Stimulated activated CD8-positive, alpha-beta memory T cell treated with anti-CD3 and anti-CD28 coated beads, Interleukin-4, amount 100 ng/mL, for 1 hour (primary cell): ENCODE results near the gene USP17L5.
"Not testable (repeated sequence)": the region's sequence is repeated elsewhere in the genome, so short reads cannot be mapped to it uniquely, and the experiment has no call there.

ENCODE experiments used
- DNase-seq, 2 donors: peaks; one replicate each; pipeline ENCODE4 v3.0.0-alpha.2; 2020; ENCODE audit warnings: low read depth in 2 of 2, low spot score in 1 of 2

The USP17L5 gene, protein sequence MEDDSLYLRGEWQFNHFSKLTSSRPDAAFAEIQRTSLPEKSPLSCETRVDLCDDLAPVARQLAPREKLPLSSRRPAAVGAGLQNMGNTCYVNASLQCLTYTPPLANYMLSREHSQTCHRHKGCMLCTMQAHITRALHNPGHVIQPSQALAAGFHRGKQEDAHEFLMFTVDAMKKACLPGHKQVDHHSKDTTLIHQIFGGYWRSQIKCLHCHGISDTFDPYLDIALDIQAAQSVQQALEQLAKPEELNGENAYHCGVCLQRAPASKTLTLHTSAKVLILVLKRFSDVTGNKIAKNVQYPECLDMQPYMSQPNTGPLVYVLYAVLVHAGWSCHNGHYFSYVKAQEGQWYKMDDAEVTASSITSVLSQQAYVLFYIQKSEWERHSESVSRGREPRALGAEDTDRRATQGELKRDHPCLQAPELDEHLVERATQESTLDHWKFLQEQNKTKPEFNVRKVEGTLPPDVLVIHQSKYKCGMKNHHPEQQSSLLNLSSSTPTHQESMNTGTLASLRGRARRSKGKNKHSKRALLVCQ

DNA sequence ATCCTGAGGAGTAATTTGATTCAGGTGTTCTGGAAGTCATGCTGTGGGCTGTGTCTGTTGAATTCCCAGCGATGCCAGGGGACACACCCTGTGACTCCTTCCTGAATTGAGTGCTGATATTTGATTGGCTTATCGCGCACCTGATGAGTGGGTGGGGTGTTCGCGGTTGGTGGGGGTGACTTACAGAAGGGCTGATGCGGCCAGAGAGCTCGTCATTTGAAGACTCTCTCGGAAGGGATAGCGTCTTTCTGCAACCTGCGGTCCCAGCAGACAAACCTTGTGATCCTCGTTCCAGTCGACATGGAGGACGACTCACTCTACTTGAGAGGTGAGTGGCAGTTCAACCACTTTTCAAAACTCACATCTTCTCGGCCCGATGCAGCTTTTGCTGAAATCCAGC, at the start of gene USP17L5:
USP17L5 (plus strand) TSS at position 301 of the 400 bp plus-strand sequence; CDS start at position 301, 0 bp downstream.
- not testable (repeated sequence) for DNase-seq

DNA sequence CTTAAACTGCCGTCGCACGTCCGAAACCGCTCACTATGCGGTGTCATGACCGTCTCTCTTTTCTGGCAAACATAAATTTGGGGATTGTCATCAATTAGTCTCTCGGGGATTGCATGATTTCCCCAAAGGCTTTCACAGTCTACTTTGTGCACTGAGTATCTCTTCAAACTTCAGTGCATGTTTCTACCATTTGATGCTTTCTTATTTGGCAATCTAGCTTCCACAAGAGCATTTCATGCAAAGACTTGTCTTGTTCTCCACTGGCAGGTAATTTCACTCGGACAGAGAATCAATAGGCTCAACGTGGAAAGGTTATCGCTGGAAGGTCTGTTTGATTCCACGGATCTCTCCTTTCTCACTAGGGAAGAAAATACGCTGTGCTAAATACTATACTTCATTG, 15.0 kb upstream of the USP17L5 start:
- not testable (repeated sequence) for DNase-seq

DNA sequence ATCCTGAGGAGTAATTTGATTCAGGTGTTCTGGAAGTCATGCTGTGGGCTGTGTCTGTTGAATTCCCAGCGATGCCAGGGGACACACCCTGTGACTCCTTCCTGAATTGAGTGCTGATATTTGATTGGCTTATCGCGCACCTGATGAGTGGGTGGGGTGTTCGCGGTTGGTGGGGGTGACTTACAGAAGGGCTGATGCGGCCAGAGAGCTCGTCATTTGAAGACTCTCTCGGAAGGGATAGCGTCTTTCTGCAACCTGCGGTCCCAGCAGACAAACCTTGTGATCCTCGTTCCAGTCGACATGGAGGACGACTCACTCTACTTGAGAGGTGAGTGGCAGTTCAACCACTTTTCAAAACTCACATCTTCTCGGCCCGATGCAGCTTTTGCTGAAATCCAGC, 14.3 kb upstream of the USP17L5 start, which contains the start of gene USP17L24:
USP17L24 (plus strand) TSS at position 301 of the 400 bp plus-strand sequence; CDS start at position 301, 0 bp downstream.
- not testable (repeated sequence) for DNase-seq

DNA sequence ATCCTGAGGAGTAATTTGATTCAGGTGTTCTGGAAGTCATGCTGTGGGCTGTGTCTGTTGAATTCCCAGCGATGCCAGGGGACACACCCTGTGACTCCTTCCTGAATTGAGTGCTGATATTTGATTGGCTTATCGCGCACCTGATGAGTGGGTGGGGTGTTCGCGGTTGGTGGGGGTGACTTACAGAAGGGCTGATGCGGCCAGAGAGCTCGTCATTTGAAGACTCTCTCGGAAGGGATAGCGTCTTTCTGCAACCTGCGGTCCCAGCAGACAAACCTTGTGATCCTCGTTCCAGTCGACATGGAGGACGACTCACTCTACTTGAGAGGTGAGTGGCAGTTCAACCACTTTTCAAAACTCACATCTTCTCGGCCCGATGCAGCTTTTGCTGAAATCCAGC, 9.6 kb upstream of the USP17L5 start, which contains the start of gene USP17L25:
USP17L25 (plus strand) TSS at position 301 of the 400 bp plus-strand sequence; CDS start at position 301, 0 bp downstream.
- not testable (repeated sequence) for DNase-seq

DNA sequence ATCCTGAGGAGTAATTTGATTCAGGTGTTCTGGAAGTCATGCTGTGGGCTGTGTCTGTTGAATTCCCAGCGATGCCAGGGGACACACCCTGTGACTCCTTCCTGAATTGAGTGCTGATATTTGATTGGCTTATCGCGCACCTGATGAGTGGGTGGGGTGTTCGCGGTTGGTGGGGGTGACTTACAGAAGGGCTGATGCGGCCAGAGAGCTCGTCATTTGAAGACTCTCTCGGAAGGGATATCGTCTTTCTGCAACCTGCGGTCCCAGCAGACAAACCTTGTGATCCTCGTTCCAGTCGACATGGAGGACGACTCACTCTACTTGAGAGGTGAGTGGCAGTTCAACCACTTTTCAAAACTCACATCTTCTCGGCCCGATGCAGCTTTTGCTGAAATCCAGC, 4.8 kb upstream of the USP17L5 start, which contains the start of gene USP17L26:
USP17L26 (plus strand) TSS at position 301 of the 400 bp plus-strand sequence; CDS start at position 301, 0 bp downstream.
- not testable (repeated sequence) for DNase-seq

DNA sequence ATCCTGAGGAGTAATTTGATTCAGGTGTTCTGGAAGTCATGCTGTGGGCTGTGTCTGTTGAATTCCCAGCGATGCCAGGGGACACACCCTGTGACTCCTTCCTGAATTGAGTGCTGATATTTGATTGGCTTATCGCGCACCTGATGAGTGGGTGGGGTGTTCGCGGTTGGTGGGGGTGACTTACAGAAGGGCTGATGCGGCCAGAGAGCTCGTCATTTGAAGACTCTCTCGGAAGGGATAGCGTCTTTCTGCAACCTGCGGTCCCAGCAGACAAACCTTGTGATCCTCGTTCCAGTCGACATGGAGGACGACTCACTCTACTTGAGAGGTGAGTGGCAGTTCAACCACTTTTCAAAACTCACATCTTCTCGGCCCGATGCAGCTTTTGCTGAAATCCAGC, 4.6 kb downstream of the USP17L5 start, which contains the start of gene USP17L27:
USP17L27 (plus strand) TSS at position 301 of the 400 bp plus-strand sequence; CDS start at position 301, 0 bp downstream.
- DNase-seq, result not testable (repeated sequence)

DNA sequence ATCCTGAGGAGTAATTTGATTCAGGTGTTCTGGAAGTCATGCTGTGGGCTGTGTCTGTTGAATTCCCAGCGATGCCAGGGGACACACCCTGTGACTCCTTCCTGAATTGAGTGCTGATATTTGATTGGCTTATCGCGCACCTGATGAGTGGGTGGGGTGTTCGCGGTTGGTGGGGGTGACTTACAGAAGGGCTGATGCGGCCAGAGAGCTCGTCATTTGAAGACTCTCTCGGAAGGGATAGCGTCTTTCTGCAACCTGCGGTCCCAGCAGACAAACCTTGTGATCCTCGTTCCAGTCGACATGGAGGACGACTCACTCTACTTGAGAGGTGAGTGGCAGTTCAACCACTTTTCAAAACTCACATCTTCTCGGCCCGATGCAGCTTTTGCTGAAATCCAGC, 9.4 kb downstream of the USP17L5 start, which contains the start of gene USP17L28:
USP17L28 (plus strand) TSS at position 301 of the 400 bp plus-strand sequence; CDS start at position 301, 0 bp downstream.
- DNase-seq, result not testable (repeated sequence)

DNA sequence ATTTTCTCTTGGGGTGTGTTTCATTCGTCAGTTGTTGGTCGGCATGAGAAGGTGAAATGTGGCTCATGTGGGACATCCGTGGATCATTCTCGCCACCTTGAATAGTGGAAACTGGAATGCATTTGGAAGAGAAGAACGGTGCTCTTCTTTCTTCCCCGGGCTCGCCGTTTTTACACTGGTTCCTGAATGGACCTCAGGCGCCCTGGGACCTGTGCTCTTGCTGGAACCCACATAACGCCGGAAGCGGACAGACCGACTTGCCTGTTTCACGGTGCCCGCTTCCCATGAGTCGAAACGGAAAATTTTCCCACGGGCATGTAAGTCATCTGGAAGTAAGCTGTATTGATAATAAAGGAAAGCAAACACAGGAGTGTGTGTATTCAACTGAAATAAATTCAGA, 11.7 kb downstream of the USP17L5 start:
- not testable (repeated sequence) for DNase-seq

DNA sequence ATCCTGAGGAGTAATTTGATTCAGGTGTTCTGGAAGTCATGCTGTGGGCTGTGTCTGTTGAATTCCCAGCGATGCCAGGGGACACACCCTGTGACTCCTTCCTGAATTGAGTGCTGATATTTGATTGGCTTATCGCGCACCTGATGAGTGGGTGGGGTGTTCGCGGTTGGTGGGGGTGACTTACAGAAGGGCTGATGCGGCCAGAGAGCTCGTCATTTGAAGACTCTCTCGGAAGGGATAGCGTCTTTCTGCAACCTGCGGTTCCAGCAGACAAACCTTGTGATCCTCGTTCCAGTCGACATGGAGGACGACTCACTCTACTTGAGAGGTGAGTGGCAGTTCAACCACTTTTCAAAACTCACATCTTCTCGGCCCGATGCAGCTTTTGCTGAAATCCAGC, 14.1 kb downstream of the USP17L5 start, which contains the start of gene USP17L29:
USP17L29 (plus strand) TSS at position 301 of the 400 bp plus-strand sequence; CDS start at position 301, 0 bp downstream.
- DNase-seq, result not testable (repeated sequence)

DNA sequence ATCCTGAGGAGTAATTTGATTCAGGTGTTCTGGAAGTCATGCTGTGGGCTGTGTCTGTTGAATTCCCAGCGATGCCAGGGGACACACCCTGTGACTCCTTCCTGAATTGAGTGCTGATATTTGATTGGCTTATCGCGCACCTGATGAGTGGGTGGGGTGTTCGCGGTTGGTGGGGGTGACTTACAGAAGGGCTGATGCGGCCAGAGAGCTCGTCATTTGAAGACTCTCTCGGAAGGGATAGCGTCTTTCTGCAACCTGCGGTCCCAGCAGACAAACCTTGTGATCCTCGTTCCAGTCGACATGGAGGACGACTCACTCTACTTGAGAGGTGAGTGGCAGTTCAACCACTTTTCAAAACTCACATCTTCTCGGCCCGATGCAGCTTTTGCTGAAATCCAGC, 23.6 kb downstream of the USP17L5 start, which contains the start of gene USP17L30:
USP17L30 (plus strand) TSS at position 301 of the 400 bp plus-strand sequence; CDS start at position 301, 0 bp downstream.
- not testable (repeated sequence) for DNase-seq

DNA sequence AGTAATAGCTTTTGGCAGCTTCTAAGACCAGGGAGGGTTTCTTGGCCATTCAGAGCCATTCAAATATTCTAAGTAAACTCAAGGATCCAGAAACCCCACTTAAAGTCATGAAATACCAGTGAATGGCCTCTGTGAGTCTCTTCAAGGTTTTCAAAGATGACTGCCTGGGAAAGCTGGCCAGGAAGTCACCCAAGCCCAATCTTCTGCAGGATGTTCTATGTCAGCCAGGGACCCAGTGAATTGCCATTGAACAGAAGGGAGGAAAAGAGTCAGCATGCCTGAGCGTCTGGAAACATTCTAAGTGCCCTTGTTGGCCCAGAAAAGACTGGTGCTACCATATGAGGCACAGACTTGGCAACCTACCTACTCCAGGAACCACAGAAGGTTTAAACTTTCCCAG, 40.7 kb downstream of the USP17L5 start:
- not testable (repeated sequence) for DNase-seq

DNA sequence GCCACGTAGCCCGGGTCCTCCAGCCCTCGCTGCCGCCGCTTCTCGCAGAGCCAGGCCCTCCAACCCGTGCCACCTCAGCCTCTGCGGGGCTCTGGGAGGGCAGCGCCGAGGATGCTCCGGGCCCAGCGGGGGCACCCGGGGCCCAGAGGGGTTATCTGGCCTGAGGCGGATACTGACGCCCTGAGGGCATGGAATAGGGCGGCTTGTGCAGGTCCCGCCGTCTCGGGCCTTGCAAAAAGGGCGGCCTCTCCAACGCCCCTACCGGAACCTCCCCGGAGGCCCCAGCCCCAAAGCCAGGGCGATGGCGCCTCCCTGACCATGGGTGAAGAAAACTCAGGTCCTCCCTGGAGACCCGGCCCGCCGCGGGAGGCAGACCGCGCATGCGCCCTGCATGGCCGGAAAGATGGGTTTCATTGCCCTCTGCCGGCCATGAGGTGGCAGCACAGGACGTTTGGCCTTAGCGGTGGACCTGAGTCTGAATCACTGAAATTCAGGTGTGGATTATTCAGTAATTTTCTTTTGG, 41.9 kb downstream of the USP17L5 start:
- DNase-seq, result peak in 1 of 2 donors; percentile 37

DNA sequence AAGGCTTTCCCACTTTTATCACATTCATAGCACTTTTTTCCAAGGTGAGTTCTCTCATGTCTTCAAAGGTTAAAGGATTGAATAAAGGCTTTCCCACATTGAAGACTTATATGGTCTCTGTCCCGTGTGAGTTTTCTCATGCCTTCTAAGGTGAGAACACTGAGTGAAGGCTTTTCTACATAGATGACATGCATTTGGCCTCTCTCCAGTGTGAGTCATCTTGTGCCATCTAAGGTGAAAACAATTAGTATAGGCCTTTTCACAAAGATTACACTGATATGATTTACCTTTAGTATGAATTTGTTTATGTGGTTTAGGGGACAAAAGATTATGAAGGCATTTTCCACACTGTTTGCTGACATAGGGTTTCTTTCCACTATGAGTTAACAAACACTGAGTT, 44.9 kb downstream of the USP17L5 start:
- no peak for DNase-seq

DNA sequence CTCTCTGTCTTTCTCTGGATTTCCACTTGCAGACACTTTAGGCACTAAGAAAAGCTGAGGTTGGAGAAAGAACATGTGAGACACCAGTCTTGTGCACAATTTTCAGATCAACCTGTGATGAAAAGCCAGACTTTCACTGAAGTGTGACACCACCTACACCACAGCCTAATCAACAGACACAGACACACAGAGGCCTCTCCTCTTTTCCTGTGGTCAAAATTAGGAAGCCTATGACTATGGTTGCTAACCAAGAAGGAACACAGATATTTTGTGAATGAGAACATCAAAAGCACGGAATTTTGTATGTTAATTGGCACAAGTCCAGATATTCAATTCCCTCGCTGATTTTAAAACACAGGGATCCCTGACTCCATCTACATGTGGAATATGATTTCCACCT, 49.8 kb downstream of the USP17L5 start:
- DNase-seq, result not testable (repeated sequence)
